Thymus (tissue), 14 donors: ENCODE results near the gene HSPBAP1. TPM values are rescaled to one million over a fixed set of nuclear protein-coding genes. Genes with fewer than 3 reads are reported as not detected.

Experiments
- DNase-seq, 9 donors: peaks; one replicate each; pipeline ENCODE4 v3.0.0-alpha.2; 2013; ENCODE audit warnings: low spot score in 9 of 9, low read depth in 6 of 9, missing footprints in 1 of 9
- H3K27ac ChIP-seq, 2 donors: one replicate each; pipeline ENCODE4 v1.5.1; 2013; ENCODE audit warnings: control low read depth in 1 of 2, low read depth in 1 of 2, low read length in 1 of 2, mild to moderate bottlenecking in 1 of 2, moderate library complexity in 1 of 2
- H3K27me3 ChIP-seq, 2 donors: one replicate each; pipeline ENCODE4 v1.5.1; 2013; ENCODE audit warnings: low read length in 1 of 2; ENCODE audit not compliant: control insufficient read depth in 2 of 2, insufficient read depth in 1 of 2
- H3K36me3 ChIP-seq, 2 donors: one replicate each; pipeline ENCODE4 v1.5.1; 2013; ENCODE audit warnings: low read length in 1 of 2, mild to moderate bottlenecking in 1 of 2, moderate library complexity in 1 of 2; ENCODE audit not compliant: control insufficient read depth in 2 of 2, insufficient read depth in 2 of 2
- H3K4me1 ChIP-seq, 2 donors: one replicate each; pipeline ENCODE4 v1.5.1; 2013; ENCODE audit warnings: low read length in 2 of 2; ENCODE audit not compliant: control insufficient read depth in 2 of 2, insufficient read depth in 2 of 2
- H3K4me3 ChIP-seq, 2 donors: one replicate each; pipeline ENCODE4 v1.5.1; 2013; ENCODE audit warnings: low read length in 2 of 2, control low read depth in 1 of 2, mild to moderate bottlenecking in 1 of 2
- H3K9me3 ChIP-seq, 2 donors: one replicate each; pipeline ENCODE4 v1.5.1; 2013; ENCODE audit warnings: low read length in 1 of 2, mild to moderate bottlenecking in 1 of 2; ENCODE audit not compliant: control insufficient read depth in 2 of 2, insufficient read depth in 1 of 2
- WGBS: extraction: QIAGEN DNeasy Blood & Tissue Kit; methylation state at CpG from one replicate; pipeline ENCODE4 v1.1.7; 2013; 5-methylcytosine and 5-hydroxymethylcytosine counted together
- long read RNA-seq, 10 donors: transcript quantifications; one replicate each; lab custom pipeline, GENCODE V29; 2026
- polyA plus RNA-seq: library from polyadenylated mRNA; stranded (reverse); fragments of 200-250 nt; gene quantifications from one replicate; pipeline ENCODE4 v1.2.3, GENCODE V29; 2013
- total RNA-seq: library from RNA; stranded (reverse); fragments of 120-200 nt; gene quantifications from one replicate; pipeline ENCODE4 v1.2.4, GENCODE V29; 2013
- donor health status: healthy.

Gene HSPBAP1, protein sequence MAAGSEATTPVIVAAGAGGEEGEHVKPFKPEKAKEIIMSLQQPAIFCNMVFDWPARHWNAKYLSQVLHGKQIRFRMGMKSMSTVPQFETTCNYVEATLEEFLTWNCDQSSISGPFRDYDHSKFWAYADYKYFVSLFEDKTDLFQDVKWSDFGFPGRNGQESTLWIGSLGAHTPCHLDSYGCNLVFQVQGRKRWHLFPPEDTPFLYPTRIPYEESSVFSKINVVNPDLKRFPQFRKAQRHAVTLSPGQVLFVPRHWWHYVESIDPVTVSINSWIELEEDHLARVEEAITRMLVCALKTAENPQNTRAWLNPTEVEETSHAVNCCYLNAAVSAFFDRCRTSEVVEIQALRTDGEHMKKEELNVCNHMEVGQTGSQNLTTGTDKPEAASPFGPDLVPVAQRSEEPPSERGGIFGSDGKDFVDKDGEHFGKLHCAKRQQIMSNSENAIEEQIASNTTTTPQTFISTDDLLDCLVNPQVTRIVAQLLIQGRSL
- total RNA-seq (13.0 TPM), polyA plus RNA-seq (37.7 TPM)
- long read RNA-seq, donor 1: 0 reads
- long read RNA-seq, donor 2, partial matches to known transcripts: 0 of 6 reads
- long read RNA-seq, donor 2, other reads (novel, unspliced or antisense): 0 of 6 reads
- long read RNA-seq, donor 3, partial matches to known transcripts: 5 of 10 reads
- long read RNA-seq, donor 3, other reads (novel, unspliced or antisense): 0 of 10 reads
- long read RNA-seq, donor 4, partial matches to known transcripts: 0 of 4 reads
- long read RNA-seq, donor 4, other reads (novel, unspliced or antisense): 0 of 4 reads
- long read RNA-seq, donor 5, partial matches to known transcripts: 0 of 4 reads
- long read RNA-seq, donor 5, other reads (novel, unspliced or antisense): 0 of 4 reads
- long read RNA-seq, donor 6, partial matches to known transcripts: 0 of 6 reads
- long read RNA-seq, donor 6, other reads (novel, unspliced or antisense): 0 of 6 reads
- long read RNA-seq, donor 7, partial matches to known transcripts: 0 of 3 reads
- long read RNA-seq, donor 7, other reads (novel, unspliced or antisense): 0 of 3 reads
- long read RNA-seq, donor 8: 0 reads
- long read RNA-seq, donor 9, partial matches to known transcripts: 0 of 3 reads
- long read RNA-seq, donor 9, other reads (novel, unspliced or antisense): 0 of 3 reads
- long read RNA-seq, donor 10, transcript HSPBAP1-201 (8 exons, 1,953 nt): major isoform, 5 of 7 reads
- long read RNA-seq, donor 10, partial matches to known transcripts: 0 of 7 reads
- long read RNA-seq, donor 10, other reads (novel, unspliced or antisense): 0 of 7 reads

DNA sequence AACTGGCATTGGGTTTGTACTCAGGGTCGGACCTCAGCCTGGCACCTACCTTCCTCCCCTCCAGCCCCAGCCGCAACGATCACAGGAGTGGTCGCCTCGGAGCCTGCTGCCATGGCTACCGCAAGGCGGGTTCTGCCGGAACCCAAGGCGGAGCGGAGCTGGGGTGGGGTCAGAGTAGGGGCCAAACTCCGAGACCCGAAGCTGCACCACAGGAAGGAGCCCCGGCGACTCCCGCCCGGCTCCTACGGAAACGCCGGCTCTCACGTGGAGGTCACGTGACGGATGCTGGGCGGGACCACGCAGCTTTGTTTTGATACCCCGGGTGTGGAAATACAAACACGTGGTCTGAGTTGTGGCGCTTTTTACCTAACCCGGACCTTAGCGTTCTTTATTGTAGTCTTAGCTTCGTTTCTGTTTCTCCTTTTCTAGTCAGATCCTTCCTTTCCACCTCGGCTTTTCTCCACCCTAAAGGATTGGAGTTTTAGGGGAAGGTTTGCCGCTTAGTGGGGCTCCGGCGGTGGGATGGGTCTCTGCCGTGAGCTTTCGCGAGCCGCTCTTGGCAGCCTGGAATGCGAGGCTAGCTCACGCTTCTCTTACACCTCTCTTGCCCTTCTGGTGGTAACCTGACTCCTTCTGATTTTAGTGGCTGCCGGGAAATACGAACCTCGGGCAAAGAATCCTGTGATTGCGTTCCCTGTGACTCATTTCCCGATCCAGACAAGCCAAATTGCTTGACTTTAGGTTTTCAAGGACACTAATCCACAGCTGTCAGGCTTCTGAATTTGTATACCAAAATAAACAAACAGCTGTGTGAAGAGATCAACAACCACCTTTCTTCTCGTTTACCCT lies at the start of gene HSPBAP1:
TSS of gene HSPBAP1 (minus strand) at position 264 of the 849 bp plus-strand sequence. CDS start at position 113, 151 bp downstream.
- no peaks in the 10 kb centered on the region for H3K36me3 ChIP-seq
- H3K27ac ChIP-seq: peak within 1 kb of the TSS; percentile 84 to 93
- peaks cover 20 to 30% of the 10 kb centered on the region in 2 donors for H3K4me1 ChIP-seq
- no peaks in the 10 kb centered on the region for H3K9me3 ChIP-seq
- H3K4me3 ChIP-seq: peak within 1 kb of the TSS; percentile 65 to 91
- under 1% methylated on average over 46 of the region's 46 CpGs for WGBS
- no peaks in the 10 kb centered on the region for H3K27me3 ChIP-seq
- DNase-seq: peak; percentile 80 to 95 (median 90)

DNA sequence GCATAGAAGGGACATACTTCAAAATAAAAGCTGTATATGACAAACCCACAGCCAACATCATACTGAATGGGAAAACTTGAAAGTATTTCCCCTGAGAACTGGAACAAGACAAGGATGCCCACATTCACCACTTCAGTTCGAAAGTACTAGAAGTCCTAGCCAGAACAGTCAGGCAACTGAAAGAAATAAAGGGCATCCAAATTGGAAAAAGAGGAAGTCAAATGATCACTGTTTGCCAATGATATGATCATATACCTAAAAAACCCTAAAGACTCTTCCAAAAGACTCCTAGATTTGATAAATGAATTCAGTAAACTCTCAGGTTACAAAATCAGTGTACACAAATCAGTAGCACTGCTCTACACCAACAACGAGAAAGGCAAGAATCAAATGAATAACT lies 42.0 kb upstream of the HSPBAP1 start:
- 97% methylated on average over 2 of the region's 2 CpGs for WGBS
- H3K4me1 ChIP-seq: no peaks in the 10 kb centered on the region
- DNase-seq: no peak
- H3K27me3 ChIP-seq: no peaks in the 10 kb centered on the region
- H3K4me3 ChIP-seq: no peak overlapping the region
- H3K27ac ChIP-seq: no peak overlapping the region
- no peaks in the 10 kb centered on the region for H3K9me3 ChIP-seq
- H3K36me3 ChIP-seq: no peaks in the 10 kb centered on the region

DNA sequence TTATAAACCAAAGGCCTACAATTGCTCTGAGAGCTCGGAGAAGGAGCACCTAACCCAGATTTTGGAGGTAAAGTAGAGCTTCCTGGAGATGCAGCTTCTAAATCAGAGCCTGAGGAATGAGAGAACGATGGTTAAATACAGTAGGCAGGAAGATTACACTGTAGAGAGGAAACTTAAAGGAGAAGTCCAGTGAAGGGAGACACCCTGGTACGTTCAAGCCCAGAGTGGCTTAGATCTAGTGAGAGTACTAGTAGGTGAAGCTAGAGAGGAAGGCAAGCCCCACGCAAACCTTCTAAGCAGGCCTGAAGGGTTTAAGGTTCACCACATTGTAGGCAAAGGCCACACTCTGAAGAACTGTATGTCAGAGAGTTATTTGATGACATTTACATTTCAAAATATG lies 34.6 kb upstream of the HSPBAP1 start:
- no peaks in the 10 kb centered on the region for H3K4me1 ChIP-seq
- H3K27me3 ChIP-seq: no peaks in the 10 kb centered on the region
- no peak overlapping the region for H3K4me3 ChIP-seq
- no peaks in the 10 kb centered on the region for H3K9me3 ChIP-seq
- no peaks in the 10 kb centered on the region for H3K36me3 ChIP-seq
- no peak overlapping the region for H3K27ac ChIP-seq
- over 99% methylated on average over 4 of the region's 4 CpGs for WGBS
- no peak for DNase-seq

DNA sequence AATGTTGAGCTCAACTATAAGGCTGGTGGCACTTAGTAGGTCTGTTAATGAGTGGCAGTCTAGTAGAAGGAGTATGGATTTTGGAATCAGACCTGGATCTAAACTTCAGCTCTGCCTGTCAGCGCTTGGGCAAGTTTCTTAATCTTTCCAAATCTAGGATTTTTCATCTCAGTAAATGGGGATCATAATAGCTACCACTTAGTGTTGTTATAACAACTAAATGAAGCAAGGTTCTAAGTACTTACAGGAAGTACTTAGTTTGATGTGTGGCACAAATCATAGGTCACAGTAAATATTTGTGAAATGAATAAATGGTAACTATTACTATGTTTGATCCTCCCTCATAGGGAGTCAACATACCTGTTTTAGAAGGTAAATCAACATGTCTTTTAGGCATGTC lies 32.6 kb upstream of the HSPBAP1 start:
- no peaks in the 10 kb centered on the region for H3K9me3 ChIP-seq
- no peak overlapping the region for H3K27ac ChIP-seq
- 98% methylated on average over 1 of the region's 1 CpG for WGBS
- no peak for DNase-seq
- H3K27me3 ChIP-seq: no peaks in the 10 kb centered on the region
- H3K4me1 ChIP-seq: no peaks in the 10 kb centered on the region
- no peak overlapping the region for H3K4me3 ChIP-seq
- H3K36me3 ChIP-seq: no peaks in the 10 kb centered on the region

DNA sequence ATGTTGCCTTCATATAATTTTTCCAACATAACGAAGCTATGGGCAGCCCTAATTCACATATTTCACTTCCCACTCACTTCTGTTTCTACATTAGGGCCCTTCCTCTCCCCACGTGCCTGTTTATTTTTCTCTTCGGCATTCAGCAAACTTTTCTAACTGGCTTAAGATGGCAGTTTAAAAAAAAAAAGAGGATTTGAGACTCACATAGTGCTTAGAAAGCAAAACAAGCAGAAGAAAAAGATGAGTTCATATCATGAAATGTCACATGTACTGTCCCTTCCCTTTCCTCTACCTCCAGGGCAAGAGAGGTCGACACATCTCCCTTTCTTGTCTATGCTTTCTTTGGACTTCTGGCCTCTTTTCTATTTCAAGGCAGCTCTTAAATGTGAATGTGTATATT lies 31.8 kb upstream of the HSPBAP1 start:
- DNase-seq: peak in 1 of 9 donors; percentile 1
- H3K27me3 ChIP-seq: no peaks in the 10 kb centered on the region
- H3K9me3 ChIP-seq: no peaks in the 10 kb centered on the region
- H3K4me1 ChIP-seq: no peaks in the 10 kb centered on the region
- no peak overlapping the region for H3K27ac ChIP-seq
- 96% methylated on average over 4 of the region's 4 CpGs for WGBS
- H3K36me3 ChIP-seq: no peaks in the 10 kb centered on the region
- no peak overlapping the region for H3K4me3 ChIP-seq

DNA sequence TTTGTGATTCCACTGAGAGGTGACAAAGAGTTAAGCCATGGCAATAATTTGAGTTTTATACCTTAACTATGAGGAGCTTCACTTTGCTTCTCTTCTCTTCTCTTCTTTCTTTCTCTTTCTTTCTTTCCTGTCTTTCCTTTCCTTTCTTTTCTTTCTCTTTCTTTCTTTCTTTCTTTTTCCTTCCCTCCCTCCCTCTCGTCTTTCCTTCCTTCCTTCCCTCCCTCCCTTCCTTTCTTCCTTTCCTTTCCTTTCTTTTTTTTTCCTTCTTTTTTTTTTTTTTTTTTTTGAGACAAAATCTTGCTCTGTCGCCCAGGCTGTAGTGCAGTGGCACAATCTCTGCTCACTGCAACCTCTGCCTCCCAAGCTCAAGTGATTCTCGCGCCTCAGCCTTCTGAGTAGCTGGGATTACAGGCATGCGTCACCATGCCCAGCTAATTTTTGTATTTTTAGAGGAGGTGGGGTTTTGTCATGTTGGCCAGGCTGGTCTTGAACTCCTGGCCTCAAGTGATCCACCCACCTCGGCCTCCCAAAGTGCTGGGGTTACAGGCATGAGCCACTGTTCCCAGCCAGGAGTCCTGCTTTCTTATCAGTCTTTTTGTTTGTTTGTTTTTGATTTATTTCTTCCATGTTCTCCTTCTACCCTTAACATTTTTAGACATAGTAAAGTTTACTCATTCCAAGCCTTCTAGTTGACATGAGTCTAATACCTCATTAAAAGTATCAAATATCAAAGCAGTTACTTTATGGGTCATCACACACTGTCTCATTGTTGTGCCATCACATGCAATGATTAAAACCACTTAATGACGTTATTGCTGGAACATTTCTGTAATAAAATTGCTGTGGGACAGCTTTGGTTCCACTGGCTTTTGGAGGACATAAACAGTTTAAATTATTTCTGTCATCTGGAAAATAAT lies 31.1 kb upstream of the HSPBAP1 start:
- 97% methylated on average over 7 of the region's 7 CpGs for WGBS
- no peaks in the 10 kb centered on the region for H3K27me3 ChIP-seq
- H3K27ac ChIP-seq: no peak overlapping the region
- H3K4me3 ChIP-seq: no peak overlapping the region
- no peak for DNase-seq
- no peaks in the 10 kb centered on the region for H3K9me3 ChIP-seq
- H3K4me1 ChIP-seq: no peaks in the 10 kb centered on the region
- H3K36me3 ChIP-seq: no peaks in the 10 kb centered on the region

DNA sequence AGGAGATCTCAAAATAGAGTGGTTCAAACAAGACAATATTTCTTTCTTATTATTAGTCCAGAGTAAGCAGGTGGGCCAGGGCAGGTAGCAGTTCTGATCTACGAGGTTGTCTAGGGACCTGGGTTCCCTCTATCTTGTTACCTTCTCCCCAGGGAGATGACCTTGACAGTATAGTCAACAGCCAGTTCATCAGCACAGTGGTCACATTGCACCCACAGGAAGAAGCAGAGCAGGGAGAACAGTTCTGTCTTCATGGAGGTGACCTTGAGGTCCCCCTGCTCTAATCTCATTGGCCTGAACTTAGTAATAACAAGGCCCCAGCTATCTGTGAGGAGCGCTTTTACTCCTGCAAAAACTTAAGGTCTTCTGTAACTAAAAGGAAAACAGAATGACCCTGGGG lies 23.0 kb upstream of the HSPBAP1 start:
- Histone ChIP-seq H3K36me3 (no peaks in the 10 kb centered on the region), H3K27ac (no peak overlapping the region), H3K4me3 (no peak overlapping the region), H3K4me1 (no peaks in the 10 kb centered on the region), H3K9me3 (no peaks in the 10 kb centered on the region), H3K27me3 (no peaks in the 10 kb centered on the region)
- 97% methylated on average over 2 of the region's 2 CpGs for WGBS
- DNase-seq: no peak
